ENCODE results near the gene FNDC3B.

- TF ChIP-seq CTCF (IDR thresholded peaks at IDR 0.05) (no peak), POLR2AphosphoS5 (IDR thresholded peaks at IDR 0.05) (no peak)
Measured at GRCh38 chr3:172270557-172271166, 231.3 kb downstream of the FNDC3B start.

All from suprapubic skin (tissue), 3 donors.